ENCODE measurements around the gene C11orf65.

The C11orf65 gene

DNA sequence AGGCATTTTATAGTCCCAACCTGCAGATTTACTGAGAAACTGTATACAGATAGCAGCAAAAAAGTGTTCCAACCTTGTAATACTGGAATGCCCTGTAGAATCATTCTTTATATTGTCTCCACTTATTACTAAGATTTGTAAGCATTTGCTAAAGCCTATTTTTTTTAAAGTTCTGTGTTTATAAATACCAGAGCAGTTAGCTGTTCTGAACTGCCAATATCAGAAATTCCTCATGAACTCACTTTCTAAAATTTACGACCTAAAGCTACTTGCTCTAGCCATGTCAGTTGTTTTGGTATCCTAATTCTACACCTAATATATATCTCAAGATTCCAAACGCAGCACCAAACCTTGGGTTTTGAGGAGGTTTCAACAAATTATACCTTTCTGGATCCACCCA, 103.2 kb downstream of the C11orf65 start:
- FAIRE-seq, result no peak

- FAIRE-seq, result no peak
Measured at GRCh38 chr11:108351468-108351867, 115.9 kb downstream of the C11orf65 start.

GRCh38 chr11:108346451-108346850, 120.9 kb downstream of the C11orf65 start:
- FAIRE-seq, result no peak

- FAIRE-seq, result peak; percentile 77
Measured at GRCh38 chr11:108345767-108346166, 121.6 kb downstream of the C11orf65 start.

- no peak for FAIRE-seq
Measured at GRCh38 chr11:108343714-108344113, 123.6 kb downstream of the C11orf65 start.

- peak; percentile 54 for FAIRE-seq
Measured at GRCh38 chr11:108341654-108342053, 125.7 kb downstream of the C11orf65 start.

DNA sequence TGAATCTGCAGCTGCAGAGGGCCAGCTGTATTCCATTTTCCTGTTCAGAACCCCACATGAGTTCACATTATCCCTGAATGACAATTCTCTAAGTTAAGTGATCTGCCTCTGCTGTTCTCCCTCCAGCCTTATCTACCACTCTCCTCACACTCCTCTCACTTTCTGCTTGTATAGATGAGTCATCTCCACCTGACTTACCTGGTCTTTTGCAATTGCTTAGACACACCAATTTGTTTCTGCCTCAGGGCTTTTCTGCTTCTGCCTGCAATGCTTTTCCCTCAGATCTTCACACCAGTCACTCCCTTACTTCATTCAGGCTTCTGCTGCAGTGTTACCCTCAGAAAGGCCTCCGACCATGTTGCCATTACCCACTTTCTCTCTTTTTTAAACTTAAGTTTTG, 126.4 kb downstream of the C11orf65 start:
- no peak for FAIRE-seq

- FAIRE-seq, result no peak
Measured at GRCh38 chr11:108338750-108339149, 128.6 kb downstream of the C11orf65 start.

GRCh38 chr11:108333403-108333899, 133.9 kb downstream of the C11orf65 start:
- FAIRE-seq, result no peak

All from A204.1 (cell line).